HG03457 (cell line): ENCODE measurements around the gene FRY.

ENCODE experiments used
- ATAC-seq: cut with Tn5 transposase; IDR thresholded peaks from one replicate; pipeline ENCODE4 v1.9.1; 2021; ENCODE audit warnings: moderate number of reproducible peaks; ENCODE audit not compliant: unreplicated experiment

FRY gene

DNA sequence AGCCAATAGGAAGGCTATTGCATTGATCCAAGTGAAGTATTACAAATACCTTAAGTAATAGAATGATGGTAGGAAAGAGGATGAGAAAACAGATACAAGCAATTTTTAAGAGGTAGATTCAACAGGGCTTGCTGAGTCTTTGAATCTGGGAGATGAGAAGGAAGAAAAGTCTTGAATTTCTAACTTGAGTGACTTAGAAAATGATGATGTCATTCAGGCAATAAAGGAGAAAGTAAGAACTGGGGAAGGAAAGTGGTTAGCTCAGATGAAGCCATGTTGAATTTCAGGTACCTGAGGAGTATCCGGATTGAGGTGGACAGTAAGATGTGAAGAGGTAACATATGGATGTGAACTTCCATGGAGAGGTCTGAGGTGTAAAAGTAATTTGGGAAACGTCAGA lies 15.5 kb upstream of the FRY start:
- no peak for ATAC-seq

GRCh38 chr13:32016631-32017030 lies 14.9 kb upstream of the FRY start:
- no peak for ATAC-seq

- ATAC-seq = no peak
Observed at GRCh38 chr13:32017474-32017873, 14.1 kb upstream of the FRY start.

DNA sequence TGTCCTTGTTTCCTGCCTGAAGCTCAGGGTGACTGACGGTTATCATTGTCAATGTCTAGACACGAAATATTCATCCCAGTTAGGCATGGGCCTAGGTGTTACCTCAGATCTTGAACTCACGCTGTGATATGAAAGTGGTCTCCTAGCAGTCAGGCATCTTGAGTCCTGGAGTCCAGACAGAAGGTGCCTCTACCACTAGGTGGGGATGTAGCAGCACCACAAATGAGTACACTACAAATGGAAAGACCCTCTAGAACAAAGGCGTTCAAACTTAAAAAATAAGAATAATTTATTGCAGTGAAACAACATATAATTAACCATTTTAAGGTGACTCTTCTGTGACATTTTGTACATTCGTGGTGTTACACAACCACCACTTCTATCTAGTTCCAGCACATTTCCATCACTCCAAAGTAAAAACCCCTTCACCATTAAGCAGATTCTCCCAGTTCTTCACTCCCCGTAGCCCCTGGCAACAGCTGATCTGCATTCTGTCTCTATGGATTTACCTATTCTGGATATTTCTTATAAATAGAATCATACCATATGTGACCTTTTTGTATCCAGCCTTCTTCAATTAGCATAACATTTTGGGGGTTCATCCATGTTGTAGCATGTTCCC lies 11.9 kb upstream of the FRY start:
- ATAC-seq = no peak

DNA sequence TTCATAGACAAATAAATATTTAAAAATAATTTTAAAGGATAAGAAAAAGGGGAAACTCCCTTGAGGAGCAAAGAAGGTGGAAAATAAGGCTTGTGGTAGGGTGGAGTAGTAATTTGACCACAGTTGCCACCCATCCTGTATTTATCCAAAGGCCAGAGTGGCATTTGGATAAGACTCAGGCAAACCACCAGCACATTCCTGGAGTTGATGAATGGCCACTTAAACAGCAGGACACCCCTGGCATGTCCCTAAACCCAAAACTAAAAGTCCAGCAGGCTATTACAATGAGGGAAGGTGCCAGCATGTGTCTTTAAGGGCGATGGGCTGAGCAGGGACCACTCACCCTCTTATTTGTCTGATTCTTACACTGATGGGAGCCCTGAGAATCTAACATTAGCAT lies 9.8 kb upstream of the FRY start:
- ATAC-seq = no peak

DNA sequence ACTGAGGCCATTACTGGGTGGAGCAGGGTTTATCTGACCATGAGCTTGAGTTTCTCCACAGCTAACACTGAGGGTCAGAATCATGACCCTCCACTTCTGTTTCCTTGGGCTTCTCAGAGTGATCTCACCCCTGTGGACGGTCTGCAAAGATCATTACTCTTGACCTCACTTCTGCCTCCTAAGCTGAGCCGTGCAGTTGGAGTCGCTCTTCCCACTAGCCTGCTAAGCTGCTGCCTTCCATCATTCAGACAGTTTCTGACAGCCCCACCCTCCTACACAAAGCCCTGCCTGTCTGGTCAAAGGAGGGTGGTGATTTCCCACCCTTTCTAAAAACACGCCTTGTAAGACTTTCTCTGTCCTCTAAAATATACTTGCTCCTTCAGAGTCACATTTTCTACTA lies 9.3 kb upstream of the FRY start:
- no peak for ATAC-seq

DNA sequence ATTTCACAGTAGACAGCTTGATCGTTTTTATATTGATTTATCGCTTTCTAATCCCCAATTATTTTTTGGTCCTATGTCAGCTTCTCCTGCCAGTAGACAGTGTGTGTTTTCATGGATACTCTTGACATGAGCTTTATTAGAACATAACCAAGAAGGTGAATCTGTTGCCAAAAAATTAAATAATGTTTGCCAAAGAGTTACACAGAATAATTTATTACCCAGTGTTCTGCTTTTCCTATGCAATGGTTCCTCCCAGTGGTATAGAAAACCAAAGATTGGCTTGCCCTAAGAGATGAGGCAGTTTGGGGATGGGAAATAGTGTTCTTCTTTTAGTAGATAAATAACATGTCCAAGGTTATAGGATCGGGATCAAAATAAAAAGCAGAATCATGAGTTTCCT lies 8.5 kb upstream of the FRY start:
- no peak for ATAC-seq

- no peak for ATAC-seq
Observed at GRCh38 chr13:32023698-32024097, 7.9 kb upstream of the FRY start.

DNA sequence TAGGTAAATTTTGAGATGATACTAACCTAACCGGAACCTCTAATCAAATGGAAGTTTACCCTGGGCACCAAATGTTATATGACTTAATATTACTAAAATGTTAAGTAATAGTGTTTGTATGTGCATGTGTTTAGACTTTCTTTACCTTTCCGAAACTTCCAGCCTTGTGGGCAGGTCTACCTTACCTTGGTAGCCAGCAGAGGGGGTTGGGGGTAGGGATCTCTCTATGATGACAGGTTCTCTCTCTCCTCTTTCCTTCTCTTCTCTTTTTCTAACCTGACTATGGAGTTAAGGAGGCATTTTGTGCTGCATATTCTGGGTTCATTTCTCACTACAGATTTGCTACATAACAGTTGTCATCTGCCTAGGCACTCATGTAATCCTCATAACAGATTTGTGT lies 6.8 kb upstream of the FRY start:
- ATAC-seq = no peak

- ATAC-seq = no peak
Observed at GRCh38 chr13:32025730-32026129, 5.8 kb upstream of the FRY start.

DNA sequence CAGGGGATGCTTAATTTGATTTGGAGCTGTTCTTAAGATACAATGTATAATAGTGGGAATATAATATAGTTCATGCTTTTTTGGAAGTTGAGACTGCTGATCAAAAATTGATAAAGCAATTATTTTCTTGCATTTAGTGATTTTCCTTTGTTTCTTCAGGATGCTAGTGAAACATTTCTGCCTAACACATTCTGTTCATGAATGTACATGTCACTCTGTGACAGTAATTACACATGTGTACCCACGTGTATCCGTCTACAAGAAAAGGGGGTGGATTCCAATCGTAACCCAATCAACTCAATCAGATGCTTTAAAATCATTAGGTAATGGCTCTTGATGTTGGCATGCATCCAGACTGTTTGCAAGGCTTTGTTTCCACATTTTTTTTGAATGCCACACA lies 5.0 kb upstream of the FRY start:
- ATAC-seq = no peak

- no peak for ATAC-seq
Observed at GRCh38 chr13:32028711-32029110, 2.9 kb upstream of the FRY start.

DNA sequence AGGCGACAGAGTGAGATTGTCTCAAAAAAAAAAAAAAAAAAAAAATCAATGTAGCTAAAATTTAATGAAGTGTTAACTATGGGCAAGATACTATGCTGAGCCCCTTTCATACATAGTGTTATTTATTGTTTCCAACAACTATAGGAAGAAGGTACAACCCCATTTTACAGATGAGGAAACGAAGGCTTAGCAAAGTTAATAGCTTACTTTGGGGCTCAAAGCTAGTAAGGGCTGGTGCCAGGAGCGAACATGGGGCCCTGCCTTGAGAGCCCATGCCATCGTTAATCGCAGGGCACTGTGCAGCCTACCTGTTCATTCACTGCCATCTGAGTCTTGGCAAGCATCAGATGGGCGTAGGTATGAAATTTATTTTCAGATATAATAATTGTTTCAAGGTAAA lies 1.9 kb upstream of the FRY start:
- no peak for ATAC-seq

GRCh38 chr13:32031815-32032370 lies 319 bp downstream of the FRY start:
- no peak for ATAC-seq

GRCh38 chr13:32032759-32033158 lies 1.2 kb downstream of the FRY start:
- no peak for ATAC-seq

- no peak for ATAC-seq
Observed at GRCh38 chr13:32033744-32034143, 2.2 kb downstream of the FRY start.

DNA sequence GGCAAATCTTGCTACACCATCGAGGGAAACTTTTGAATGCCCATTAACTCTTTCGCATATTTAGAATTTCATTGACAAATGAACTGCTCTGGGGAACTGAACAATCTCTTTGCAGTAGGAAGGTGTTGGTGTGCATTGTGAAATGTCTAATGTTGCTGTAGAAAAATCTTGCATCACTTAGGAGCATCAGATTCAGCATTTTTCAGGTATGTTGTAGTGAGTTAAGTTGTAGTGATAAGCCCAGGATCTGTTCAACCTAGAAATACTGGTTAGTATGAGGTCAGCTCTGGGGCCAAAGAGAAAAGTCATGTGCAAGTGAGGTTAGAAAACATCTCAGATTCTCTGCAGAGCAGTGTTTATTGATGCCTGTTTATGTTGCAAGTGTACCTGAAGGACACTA lies 4.1 kb downstream of the FRY start:
- ATAC-seq = no peak

- ATAC-seq = no peak
Observed at GRCh38 chr13:32036126-32036695, 4.6 kb downstream of the FRY start.

DNA sequence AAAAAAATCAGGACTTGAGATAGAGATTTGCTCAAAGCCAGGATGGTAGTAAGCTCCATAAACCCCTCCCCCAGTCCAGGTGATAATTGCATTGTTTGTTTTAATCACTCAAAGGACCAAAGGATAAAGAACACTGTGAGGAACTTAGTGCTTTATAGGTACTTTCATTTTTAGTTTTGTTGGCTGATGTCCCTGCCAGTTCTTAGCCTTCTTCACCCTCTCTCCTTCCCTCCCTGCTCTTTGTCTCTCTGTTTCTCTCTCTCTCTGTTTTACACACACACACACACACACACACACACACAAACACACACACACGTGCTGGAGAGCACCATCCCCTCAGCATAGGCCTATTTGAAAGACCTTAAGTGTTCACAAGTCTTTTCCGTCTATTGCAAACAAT lies 5.2 kb downstream of the FRY start:
- no peak for ATAC-seq

GRCh38 chr13:32037471-32037870 lies 5.9 kb downstream of the FRY start:
- no peak for ATAC-seq

- no peak for ATAC-seq
Observed at GRCh38 chr13:32038343-32038742, 6.8 kb downstream of the FRY start.

GRCh38 chr13:32039056-32039455 lies 7.5 kb downstream of the FRY start:
- no peak for ATAC-seq

- no peak for ATAC-seq
Observed at GRCh38 chr13:32039528-32039927, 8.0 kb downstream of the FRY start.
